Ammon's horn (tissue), 1 donor: ENCODE measurements around the gene CFAP73.
"Not testable (repeated sequence)": the region's sequence is repeated elsewhere in the genome, so short reads cannot be mapped to it uniquely, and the experiment has no call there.

Experiments used
- DNase-seq: peaks from one replicate; pipeline ENCODE4 v3.0.0-alpha.2; 2016; ENCODE audit warnings: low spot score

The CFAP73 gene

DNA sequence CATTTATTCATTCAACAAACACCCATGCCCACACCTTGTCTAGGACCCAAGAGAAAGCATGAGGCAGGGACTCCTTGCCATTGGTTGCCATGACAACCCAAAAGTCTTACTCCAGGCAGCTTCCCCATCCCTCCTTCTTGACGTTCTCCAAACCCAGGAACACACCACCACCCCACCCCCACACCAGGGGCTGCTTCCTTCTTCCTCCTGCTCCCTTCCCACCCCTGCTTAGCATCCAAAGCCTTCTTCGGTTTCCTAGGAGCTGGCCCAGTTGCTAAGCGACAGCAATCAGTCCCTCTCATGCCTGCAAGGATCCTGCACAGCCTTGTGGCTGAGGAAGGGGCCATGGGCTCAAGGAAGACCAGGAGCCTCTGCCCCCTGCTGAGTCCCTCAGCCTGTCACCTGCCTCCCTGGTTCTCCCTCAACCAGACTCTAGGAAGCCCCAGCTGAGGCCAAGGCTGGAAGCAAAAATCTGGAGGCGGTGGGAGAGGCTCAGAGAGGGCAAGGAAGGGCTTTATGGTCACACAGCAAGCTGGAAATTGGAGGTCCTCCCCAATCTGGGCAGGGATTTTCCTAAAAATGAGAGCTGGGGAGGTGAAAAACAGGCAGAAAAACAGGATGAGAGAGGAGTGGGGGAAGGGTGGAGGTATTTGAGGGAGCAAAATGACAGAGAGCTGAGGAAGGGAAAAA, 29.4 kb upstream of the CFAP73 start:
- DNase-seq: peak; percentile 74

DNA sequence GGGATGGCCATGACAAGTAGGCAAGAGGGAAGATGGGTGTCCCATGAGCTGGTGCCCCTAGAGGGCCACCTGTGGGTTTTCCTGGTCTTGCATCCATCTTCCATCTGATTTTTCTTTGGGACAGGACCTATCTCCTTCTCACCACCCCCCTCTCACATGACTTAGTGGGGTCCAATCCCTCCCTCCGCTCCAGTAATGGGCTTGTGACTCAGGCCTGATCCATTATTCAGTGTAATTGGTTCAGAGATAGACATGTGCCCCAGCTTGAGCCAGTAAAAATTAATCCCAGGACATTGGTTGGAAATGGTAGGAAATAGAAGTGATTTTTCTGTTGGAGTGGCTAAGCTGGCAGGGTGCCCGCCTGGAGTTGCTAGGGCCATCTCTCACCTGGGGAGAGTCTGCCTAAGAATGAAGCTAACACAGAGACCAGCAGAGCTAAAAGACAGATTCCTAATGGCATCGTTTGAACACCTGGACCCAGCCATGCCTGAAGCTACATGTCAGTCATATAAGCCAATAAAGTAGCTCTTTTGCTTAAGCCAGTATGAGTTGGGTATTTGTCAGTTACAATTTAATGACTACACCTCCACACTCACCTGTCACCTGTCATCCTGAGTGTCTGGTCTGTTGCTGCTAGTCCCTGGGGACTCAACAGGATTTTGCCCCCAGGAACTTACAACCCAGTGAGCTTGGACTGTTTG, 28.7 kb upstream of the CFAP73 start:
- no peak for DNase-seq

DNA sequence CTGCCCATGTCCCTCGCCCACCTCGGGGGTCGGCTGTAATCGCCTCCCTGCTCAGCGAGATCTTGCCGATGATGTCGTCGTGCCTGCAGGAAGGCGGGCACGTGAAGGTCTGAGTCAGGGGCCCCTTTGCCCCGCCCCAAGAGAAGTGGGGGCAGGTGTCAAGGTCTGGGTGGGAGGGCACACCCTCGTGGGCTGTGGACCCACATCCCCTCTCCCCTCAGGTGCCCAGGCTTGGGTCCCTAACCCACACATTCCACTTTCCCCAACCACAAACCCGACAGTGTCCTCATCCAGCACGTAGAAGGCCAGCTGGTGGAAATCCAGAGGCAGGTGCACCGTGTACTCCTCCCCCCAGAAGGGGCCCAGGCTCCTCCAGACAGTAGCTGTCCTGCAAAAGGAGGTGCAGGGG, 21.7 kb upstream of the CFAP73 start:
- DNase-seq: no peak

DNA sequence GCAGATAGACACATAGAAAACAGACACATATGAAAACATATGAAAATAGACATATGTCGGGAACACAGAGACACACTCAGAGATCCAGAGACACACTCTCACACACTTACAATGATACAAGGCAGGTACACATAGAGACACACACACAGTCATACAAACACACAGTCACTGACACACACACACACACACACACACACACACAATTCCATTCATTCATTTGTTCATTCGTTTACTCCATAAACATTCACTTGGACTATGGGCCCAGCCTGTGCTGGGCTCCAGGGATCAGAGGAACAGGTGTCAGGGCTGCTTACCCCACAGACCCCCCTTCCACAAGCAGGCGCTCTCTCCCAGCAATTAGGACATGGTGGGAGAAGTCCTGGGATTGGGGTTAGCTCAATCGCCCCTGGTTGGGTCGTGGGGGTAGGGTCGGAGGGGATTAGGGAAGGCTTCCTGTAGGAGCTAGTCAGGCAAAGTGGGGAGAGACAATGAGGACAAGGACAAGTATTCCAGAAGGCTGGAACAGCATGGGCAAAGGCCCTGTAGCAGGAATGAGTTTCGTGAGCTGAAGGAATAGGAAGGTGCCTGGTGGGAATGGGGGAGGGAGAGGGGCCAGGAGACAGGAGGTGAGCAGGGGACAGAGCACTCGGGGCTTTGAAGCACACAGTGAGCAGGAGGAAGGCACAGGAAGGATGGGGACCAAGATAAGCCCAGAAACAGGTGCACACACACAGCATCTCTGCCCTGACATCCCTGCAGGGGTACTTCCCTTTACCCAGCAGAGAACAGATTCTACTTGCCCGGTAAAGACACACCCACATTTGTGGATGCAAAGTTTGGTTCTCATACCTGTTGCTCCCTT, 20.5 kb upstream of the CFAP73 start:
- no peak for DNase-seq

DNA sequence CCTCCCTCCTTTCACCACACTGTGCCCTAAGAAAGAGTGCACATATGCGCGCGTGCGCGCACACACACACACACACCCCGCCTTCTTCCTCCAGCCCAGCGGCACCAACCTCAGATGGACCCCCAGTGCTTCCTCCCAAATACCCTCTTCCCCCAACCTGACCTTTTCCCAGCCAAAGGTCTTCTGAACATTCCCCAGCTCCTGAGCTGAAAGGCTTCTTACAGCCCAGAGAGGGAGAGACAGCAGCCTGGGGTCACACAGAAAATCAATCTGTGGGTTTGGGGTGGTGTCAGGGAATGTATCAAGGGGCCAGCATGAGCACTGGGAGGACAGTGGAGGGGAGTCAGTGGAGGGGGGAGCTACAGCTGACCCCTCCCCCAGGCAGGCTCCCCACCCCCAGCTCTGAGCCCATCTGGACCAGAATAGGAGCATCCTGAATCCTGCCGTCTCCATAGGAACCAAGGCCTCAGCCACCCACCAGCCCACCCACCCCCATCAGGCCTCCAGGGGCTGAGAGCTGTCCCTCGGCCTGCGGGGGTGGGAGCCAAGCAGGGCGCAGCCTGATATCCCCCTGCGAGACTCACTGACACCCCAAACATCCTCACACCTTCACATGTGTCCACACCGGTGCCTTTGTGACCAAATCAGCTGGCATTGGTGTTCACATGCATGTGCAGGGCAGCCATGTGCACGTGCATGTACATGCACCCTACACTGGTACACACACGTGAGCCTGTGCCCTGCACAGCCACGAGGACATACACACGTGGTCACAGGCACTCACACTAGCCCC, 19.7 kb upstream of the CFAP73 start:
- DNase-seq: no peak

DNA sequence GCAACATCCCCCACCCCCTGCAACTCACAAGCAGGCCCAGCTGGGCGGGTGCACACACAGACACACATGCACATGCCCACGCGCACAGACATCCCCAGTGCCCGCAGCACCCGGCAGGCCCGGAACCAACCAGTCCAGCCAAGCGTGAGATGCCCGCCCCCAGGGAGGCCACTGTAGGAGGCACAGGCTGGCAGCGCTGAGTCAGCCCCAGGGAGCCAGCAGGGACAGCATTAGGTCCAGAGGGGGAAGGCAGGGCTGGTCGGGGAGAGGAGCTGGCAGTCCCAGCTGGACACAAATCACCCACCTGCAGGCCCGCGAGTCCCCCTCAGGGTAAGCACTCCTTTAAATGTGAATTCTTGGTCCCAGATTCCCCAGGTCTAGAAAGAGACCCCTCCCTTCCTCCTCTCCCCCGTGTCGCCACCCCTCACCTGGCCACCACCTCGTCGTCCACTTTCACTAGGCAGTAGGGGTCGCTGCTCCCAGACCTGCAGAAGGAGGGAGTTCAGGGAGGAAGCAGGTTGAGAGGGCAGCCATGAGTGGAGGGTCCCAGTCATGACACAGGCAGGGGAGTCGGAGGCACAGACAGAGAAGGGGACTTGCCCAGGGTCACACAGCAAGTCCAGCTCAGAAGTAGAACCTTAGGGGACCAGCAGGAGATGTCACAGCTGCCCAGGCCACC, 18.9 kb upstream of the CFAP73 start:
- DNase-seq: peak; percentile 76

DNA sequence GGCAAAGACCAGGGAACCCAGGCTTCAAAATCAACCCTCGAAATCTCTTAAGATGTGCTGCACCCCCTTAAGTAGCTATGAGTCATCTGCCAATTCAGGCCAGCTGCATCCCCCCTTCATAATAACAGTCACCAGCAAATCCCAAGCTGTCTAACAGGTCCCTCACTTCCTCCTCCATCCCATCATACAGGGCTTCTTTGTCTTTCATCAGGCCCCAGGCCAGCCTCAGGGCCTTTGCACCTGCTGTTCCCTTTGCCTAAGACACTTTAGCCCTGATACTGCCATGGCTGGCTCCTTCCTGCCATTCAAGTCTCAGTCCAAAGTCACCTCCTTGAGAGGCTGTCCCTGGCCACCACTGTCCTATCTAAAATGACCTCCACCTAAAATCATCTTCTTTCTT, 18.0 kb upstream of the CFAP73 start:
- no peak for DNase-seq

DNA sequence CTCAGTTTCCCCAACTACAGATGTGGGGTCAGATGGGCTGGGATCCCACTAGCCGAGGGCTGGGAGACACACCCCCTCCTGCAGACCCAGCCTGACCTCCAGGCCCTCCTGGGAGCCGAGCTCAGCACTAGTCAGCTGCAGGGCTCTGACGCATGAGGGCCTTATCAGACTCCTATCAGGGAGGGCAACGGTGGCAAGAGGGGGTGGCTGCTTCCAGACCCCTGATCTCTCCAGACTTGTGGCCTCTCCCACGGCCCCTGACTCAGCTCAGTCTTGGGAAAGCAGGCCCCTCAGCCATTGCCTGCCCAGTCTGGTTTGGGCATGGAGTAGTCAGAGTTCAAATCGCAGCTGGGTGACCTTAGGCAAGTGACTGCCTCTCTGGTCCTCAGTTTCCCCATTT, 16.5 kb upstream of the CFAP73 start:
- DNase-seq: no peak

DNA sequence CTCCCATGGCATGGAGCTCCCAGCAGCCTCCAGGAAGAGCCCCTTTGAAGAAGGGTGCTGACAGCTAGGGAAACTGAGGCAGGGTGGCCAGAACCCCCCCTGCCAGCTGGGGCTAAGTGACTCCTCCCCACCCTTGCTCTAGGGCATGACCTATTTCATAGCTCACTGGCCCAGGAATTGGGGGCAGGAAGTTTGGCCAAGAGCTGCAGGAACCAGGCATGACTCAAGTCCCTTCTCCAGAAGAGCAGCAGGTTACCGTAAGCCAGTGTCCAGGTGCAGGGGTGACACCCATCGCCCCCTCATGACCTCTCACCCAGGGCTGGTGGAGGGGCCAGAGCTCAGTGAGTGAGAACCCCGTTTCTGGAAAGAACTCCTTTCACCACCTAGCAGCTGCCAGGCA, 15.9 kb upstream of the CFAP73 start:
- no peak for DNase-seq

DNA sequence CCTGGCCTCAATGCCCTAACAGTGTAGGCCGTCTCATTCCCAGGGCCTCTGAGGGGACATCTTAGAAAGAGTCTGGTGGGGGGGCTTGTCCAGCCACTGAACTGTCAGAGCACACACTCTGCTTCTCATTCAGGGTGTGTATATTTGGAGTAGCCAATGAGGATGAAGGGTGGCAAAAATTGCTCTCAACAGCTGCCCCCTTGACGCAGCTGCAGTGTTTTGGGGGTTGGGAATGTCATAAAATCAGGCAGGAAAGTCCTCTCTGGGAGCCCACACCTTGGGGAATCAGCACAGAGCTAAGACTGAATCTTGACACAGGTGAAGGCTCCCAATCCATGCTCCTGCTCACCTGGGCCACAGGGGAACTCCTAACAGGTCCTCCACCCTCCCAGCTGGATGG, 15.5 kb upstream of the CFAP73 start:
- no peak for DNase-seq

DNA sequence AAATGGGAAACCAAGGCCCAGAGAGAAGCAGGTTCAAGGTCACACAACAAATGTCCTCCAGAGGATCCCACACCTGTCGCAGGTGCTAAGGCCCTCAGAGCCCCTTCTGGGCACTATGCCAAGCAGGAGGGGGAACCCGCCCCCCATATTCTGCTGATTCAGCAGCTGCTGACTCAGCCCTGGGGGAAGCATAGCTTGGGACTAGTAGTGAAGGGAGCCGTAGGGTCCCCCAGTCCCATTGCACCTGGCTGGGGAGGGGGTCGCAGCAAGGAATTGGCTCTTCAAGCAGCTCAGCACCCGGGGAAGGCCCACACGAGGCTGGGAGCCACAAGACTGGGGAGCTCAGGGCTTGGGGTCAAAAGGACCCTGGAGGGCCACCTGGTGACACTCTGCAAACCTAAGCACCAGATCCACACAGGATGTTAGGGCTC, 15.0 kb upstream of the CFAP73 start:
- no peak for DNase-seq

DNA sequence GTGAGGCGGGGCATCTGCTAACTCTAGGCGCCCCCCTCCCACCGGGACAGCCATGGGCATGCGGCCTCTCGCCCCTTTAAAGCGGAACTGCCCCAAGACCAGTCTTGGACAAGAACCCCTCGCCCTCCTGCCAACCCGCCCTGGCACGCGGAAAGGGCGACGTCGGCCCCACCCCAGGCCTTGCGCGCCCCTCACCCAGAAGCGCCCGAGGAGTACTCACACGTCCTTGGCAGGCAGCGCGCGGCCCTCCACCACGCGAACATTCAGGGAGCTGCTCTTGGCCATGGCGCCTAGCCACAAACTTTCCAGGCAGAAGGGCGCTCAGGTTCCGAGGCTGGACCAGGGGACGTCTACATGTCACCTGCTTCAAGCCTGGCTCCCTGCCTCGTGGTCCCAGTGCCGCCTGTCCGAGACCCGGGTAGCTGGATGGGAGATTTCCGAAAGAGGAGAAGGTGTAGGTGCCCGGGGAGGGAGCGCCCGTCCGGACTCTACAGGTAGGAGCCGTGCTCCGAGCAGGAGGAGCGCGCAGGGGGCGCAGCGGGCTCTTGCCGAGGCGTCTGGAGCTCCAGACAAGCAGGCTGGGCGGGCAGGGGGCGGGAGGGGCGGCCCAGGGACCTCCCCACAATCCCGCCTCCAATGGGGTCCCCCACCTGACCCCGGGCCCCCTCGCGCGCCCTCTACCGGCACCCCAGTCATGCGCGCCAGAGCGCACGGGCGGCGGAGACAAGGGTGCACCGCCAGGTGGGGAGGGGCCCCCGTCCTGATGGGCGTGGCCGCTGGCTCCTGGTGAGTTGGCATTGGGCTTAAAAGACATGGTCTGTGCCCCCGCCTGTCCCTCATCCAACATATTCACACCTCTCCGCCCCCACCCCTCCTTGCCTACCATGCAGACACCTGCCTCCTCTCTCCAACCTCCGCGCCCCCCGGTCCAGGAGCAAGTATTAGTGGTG, 14.1 kb upstream of the CFAP73 start, which contains the start of gene RASAL1:
Gene RASAL1 (minus strand): TSS at position 584 of the 950 bp plus-strand sequence. CDS start 299 bp downstream, at position 285.
- no peak for DNase-seq

DNA sequence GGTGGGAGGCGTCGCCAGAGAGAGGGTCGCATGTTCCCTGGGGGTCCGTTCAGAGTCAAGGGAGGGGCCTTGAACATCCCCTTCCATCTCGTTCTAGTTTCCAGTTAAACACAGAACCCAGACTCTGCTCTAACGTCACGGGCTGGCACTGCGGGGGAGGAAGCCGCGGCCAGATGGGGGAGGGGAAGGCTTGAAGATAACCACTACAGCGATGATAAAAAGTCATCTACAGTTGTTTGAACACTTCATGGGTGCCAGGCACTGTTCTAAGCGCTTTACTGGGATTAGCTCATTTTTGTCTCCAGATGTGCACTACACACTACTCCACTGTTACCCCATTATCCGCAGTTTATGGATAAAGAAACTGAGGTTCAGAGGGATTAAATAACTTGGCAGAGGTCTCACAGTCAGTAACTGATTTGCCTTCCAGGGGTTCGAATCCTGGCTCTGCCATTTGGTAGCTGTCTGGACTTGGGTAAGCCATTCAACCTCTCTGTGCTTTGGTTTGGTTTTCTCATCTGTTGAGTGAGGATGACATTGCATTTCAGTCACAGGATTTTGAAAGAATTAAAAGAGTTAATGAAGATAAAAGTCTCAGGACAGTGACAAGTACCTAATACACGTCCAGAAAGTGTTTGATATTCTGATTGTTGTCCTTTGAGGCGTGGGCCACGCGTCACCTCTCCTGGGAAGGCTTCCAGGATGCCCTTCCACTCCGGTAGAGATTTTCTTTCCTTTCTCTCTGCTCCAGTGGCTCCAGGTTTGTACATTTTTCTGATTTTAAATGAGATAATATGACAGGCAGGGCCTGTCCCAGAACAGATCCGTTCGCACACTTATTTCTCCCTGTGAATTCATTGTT, 13.2 kb upstream of the CFAP73 start:
- peak; percentile 70 for DNase-seq

DNA sequence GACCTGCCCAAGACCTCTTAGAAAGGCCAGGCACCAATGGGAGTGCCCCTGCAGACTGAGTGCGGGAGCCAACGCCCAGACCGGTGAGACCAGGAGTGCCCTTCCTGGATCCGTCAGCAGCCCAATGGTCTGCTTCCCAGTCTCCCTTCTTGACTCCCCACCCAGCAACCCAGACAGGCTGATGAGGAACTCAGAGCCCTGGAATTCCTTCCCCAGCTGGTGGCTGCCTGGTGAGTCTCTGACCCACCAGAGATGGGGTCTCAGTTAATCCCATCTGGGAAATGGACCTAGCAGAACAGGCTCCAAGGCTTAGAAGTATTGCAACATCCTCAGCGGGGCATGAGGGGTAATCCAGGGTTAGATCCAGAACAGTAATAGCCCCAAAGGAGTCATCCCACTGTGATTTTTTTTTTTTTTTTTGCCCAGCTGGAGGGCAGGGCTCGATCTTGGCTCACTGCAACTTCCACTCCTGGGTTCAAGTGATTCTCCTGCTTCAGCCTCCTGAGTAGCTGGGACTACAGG, 12.5 kb upstream of the CFAP73 start:
- no peak for DNase-seq

DNA sequence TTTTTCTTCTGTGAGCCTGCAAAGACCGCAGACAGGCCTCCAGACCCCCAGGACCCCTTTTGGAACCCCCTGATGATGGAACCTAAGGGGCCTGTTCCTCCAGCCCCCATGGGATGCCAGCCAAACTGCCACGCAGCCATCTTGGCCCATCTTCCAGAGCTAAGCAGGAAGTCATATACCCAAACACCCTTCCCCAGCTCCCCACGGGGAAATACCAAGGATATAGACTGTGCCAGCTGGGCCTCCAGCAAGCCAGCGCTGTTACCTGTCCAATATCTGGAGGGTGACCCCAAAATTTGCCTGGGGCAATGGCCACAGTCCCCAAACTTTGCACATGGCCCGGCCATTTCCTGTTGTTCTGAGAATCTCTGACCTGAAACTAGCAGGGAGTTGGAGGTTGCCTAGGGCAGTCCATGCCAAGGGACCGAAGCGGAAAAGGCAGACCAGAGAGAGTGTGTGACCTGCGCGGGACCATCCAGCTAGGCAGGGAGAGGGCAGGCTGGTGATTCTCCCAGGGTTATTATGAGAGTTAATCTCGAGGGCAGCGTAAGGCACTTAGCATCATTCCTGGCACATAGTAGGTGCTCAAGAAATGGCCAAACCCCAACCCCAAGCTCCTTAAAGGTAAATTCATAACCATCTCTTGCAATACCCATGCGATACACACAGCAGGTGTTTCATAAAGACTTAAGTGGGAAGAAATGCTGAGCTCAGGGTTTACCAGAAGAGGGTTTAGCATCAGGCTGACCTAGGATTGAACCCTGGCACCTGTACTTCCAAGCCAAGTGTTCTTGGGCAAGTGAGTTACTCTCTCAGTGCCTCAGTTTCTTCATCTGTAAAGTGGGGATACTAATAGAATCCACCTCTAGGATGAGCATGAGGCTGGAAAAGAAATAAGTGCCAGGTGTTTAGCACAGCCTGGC, 11.4 kb upstream of the CFAP73 start:
- DNase-seq: no peak

DNA sequence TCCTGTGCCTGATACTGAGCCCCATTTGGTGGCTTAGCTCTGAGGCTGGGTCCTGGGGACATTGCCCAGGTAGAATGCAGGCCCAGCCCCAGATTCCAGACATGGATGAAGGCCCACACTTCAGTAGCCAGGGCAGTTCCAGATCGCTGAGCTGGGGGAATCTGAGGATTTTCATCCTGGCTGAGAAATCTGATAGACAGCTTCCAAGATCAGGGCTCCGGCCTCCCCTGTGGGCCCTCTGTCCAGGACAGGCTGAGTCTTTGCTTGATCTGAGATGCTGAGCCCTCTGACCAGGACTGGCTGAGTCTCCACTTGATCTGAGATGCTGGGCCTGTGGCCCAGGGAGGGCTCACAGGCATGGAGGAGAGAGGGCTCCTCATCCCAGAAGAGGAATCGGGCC, 10.7 kb upstream of the CFAP73 start:
- no peak for DNase-seq

DNA sequence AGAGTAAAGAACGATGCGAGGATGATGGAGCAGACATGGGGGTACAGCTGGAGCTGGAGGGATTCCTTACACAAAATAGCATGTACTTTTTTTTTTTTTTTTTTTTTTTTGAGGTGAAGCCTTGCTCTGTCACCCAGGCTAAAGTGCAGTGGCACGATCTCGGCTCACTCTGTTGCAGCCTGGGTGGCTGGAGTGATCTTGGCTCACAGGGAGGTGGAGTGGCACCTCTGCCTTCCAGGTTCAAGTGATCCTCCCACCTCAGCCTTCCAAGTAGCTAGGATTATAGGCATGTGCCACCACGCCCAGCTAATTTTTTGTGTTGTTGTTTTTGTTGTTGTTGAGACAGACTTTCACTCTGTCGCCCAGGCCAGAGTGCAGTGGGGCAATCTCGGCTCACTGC, 8.8 kb upstream of the CFAP73 start:
- DNase-seq: no peak

DNA sequence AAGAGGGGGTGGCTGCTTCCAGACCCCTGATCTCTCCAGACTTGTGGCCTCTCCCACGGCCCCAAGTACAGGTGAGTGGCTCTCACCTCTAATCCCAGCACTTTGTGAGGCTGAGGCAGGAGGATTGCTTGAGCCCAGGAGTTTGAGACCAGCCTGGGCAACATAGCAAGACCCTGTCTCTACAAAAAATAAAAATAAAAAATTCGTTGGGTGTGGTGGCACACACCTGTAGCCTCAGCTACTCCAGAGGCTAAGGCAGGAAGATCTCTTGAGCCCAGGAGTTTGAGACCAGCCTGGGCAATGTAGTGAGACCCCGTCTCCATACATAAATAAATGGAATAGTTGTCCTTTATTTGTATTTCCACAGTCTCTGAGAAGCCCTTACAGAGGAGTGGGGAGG, 7.8 kb upstream of the CFAP73 start:
- not testable (repeated sequence) for DNase-seq
